Measurements from ENCODE around the gene POLR2E. TPM values are rescaled to one million over a fixed set of nuclear protein-coding genes. Genes with fewer than 3 reads are reported as not detected.

Gene POLR2E
- total RNA-seq, 1 donor from 2014 or later: 248 TPM

DNA sequence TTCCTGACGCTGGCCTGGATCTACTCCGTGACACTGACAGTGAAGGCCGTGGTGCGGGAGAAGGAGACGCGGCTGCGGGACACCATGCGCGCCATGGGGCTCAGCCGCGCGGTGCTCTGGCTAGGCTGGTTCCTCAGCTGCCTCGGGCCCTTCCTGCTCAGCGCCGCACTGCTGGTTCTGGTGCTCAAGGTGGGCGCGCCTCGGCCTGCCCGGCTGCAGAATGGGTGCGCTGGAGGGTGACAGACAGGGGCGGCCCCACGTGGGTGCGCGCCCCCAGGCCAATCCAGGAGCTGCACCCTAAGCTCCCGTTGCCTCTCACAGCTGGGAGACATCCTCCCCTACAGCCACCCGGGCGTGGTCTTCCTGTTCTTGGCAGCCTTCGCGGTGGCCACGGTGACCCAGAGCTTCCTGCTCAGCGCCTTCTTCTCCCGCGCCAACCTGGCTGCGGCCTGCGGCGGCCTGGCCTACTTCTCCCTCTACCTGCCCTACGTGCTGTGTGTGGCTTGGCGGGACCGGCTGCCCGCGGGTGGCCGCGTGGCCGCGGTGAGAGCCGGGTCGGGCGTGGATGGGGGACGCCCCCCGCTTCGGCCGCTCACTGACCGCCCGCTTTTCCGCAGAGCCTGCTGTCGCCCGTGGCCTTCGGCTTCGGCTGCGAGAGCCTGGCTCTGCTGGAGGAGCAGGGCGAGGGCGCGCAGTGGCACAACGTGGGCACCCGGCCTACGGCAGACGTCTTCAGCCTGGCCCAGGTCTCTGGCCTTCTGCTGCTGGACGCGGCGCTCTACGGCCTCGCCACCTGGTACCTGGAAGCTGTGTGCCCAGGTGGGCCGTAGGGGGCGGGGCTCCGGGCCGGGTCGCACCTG lies 48.1 kb downstream of the POLR2E start:
- H3K4me3 ChIP-seq (ENCODE audit: low read depth, low read length): no peak overlapping the region
- no peak for DNase-seq (ENCODE audit: low read depth)
- TF ChIP-seq, protein P1, sequence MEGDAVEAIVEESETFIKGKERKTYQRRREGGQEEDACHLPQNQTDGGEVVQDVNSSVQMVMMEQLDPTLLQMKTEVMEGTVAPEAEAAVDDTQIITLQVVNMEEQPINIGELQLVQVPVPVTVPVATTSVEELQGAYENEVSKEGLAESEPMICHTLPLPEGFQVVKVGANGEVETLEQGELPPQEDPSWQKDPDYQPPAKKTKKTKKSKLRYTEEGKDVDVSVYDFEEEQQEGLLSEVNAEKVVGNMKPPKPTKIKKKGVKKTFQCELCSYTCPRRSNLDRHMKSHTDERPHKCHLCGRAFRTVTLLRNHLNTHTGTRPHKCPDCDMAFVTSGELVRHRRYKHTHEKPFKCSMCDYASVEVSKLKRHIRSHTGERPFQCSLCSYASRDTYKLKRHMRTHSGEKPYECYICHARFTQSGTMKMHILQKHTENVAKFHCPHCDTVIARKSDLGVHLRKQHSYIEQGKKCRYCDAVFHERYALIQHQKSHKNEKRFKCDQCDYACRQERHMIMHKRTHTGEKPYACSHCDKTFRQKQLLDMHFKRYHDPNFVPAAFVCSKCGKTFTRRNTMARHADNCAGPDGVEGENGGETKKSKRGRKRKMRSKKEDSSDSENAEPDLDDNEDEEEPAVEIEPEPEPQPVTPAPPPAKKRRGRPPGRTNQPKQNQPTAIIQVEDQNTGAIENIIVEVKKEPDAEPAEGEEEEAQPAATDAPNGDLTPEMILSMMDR (conservative IDR thresholded peaks at IDR 0.05; ENCODE audit: low read depth, low read length): no peak

DNA sequence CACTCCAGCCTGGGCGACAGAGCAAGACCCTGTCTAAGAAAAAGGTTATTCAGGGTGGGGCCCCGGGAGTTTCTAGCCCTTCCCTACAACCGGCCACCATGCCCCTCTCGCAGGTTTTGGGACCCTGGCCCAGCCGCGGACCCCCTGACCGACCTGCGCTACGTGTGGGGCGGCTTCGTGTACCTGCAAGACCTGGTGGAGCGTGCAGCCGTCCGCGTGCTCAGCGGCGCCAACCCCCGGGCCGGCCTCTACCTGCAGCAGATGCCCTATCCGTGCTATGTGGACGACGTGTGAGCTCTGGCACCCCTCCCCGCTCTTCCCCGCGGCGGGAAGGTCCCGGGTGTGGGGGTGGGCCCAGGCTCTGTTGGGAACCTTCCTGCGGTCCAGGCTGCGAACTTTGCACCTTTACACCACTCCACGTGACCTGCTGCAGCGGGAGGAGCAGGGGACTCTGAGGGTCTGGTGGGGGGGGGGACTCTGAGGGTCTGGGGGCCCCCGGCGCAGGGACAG lies 49.0 kb downstream of the POLR2E start:
- no peak for DNase-seq (ENCODE audit: low read depth)
- no peak overlapping the region for H3K4me3 ChIP-seq (ENCODE audit: low read depth, low read length)
- TF ChIP-seq, protein P1 (conservative IDR thresholded peaks at IDR 0.05; ENCODE audit: low read depth, low read length): no peak

DNA sequence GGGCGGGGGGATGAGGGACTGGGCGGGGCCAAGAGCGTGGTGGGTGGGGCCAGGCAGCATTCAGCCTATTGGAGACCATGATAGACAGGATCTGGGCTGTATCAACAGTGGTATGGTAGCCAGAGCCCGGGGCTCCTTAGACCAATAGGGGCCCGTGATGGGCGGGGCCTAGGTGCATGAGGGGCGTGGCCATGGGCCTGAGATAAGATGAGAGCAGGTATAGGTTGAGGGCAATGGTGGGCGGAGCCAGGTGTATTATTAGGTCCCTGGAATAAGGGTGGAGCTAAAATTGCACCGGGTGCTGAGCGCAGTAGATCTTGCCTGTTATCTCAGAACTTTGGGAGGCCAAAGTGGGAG lies 50.0 kb downstream of the POLR2E start:
- TF ChIP-seq, protein P1 (conservative IDR thresholded peaks at IDR 0.05; ENCODE audit: low read depth, low read length): no peak
- H3K4me3 ChIP-seq (ENCODE audit: low read depth, low read length): no peak overlapping the region
- no peak for DNase-seq (ENCODE audit: low read depth)

DNA sequence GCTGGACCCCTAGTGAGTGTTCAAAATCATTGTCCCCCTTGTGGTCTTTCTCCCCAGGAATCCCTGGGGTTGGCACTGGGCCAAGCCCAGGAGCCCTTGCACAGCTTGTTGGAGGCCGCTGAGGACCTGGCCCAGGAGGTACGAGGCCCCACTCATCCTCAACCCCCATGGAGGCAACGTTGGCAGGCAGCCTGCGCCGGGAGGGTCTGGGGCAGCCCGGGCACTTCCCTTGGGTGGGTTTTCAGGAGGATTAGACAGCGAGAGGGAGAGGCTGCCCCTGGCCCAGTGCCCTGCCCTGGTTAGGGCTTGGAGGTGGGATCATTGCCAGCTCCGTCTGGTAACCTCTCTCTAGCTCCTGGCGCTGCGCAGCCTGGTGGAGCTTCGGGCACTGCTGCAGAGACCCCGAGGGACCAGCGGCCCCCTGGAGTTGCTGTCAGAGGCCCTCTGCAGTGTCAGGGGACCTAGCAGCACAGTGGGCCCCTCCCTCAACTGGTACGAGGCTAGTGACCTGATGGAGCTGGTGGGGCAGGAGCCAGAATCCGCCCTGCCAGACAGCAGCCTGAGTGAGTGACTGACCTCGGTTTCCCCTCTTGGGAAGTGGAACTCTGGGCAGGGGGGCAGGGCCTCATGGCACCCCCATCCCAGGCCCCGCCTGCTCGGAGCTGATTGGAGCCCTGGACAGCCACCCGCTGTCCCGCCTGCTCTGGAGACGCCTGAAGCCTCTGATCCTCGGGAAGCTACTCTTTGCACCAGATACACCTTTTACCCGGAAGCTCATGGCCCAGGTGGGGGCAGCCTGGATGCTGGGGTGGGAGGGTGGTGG lies 52.3 kb downstream of the POLR2E start:
- DNase-seq (ENCODE audit: low read depth): no peak
- no peak overlapping the region for H3K4me3 ChIP-seq (ENCODE audit: low read depth, low read length)
- TF ChIP-seq, protein P1 (conservative IDR thresholded peaks at IDR 0.05; ENCODE audit: low read depth, low read length): no peak

DNA sequence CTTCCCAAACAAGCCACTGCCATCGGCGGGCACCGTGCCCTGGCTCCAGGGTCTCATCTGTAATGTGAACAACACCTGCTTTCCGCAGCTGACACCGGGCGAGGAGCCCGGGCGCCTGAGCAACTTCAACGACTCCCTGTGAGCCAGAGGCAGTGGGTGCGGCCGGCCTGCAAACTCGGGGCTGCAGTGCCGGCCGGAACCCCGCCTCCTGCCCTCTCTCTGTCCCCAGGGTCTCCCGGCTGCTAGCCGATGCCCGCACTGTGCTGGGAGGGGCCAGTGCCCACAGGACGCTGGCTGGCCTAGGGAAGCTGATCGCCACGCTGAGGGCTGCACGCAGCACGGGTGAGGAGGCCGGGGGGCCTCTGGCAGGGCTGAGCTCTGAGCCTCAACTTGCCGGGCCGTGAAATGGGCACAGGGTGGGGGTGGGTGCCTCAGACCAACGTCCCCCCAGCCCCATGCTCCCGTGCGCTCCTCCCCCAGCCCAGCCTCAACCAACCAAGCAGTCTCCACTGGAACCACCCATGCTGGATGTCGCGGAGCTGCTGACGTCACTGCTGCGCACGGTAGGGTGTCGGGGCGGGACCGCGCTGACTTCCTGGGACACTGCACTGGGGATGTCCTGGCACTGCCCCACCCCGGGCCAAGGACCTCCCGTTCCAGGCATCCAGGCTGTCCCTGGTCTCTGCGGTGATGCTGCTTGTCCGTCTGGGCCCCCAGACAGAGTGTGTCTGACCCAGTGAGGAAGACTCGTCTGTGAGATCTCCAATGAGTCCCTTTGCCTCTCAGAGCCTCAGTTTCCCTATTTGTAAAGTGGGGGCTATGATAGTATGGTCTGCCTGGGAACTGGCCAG lies 53.1 kb downstream of the POLR2E start:
- H3K4me3 ChIP-seq (ENCODE audit: low read depth, low read length): no peak overlapping the region
- no peak for DNase-seq (ENCODE audit: low read depth)
- TF ChIP-seq, protein P1 (conservative IDR thresholded peaks at IDR 0.05; ENCODE audit: low read depth, low read length): no peak

DNA sequence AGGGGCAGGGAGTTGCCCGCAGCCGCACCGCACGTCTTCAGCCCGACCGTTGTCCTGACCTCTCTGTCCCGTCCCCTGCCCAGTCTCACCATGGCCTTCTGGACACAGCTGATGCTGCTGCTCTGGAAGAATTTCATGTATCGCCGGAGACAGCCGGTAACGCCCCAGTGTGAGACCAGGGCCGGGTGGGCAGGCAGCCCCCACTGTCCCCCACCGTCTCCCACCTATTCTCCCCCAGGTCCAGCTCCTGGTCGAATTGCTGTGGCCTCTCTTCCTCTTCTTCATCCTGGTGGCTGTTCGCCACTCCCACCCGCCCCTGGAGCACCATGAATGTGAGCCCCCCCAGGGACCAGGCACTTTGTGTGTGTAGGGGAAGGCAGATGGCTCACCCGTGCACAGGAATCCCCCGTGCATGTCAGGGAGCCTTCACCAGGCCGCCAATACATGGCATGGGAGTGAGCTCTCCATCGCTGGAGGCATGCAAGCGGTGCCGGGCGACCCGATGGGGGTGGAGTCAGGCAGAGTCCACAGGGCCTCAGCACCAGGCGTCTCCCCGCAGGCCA lies 53.8 kb downstream of the POLR2E start:
- TF ChIP-seq, protein P1 (conservative IDR thresholded peaks at IDR 0.05; ENCODE audit: low read depth, low read length): no peak
- H3K4me3 ChIP-seq (ENCODE audit: low read depth, low read length): peak overlapping the region; percentile 65
- DNase-seq (ENCODE audit: low read depth): no peak
